Gastrocnemius medialis (tissue), 4 donors: ENCODE data around the gene OR2Z1. TPM values are rescaled to one million over a fixed set of nuclear protein-coding genes. Genes with fewer than 3 reads are reported as not detected.
"Not testable (repeated sequence)": the region's sequence is repeated elsewhere in the genome, so short reads cannot be mapped to it uniquely, and the experiment has no call there.

Source experiments
- ATAC-seq, 2 donors: fragments of 150-250 bp; one replicate each; pipeline ENCODE4 v1.9.1; 2016
- DNase-seq, 2 donors: peaks; one replicate each; pipeline ENCODE4 v3.0.0-alpha.2; 2019
- H3K27ac ChIP-seq, 4 donors: fragments of 200-600 bp; sonication (generic); 1 replicate in 1 of 4; 2 replicates in 3 of 4; pipeline ENCODE4 v1.5.1; 2016 to 2018; ENCODE audit warnings: mild to moderate bottlenecking in 2 of 4, moderate library complexity in 1 of 4
- H3K27me3 ChIP-seq, 3 donors: fragments of 200-600 bp; sonication (generic) in 2 of 3; 1 replicate in 1 of 3; 2 replicates in 2 of 3; pipeline versions ENCODE4 v1.5.1 to v1.6.0; 2016 to 2019; ENCODE audit warnings: mild to moderate bottlenecking in 1 of 3, moderate library complexity in 1 of 3
- H3K36me3 ChIP-seq, 2 donors: fragments of 200-600 bp; sonication (generic) in 1 of 2; one replicate each; pipeline ENCODE4 v1.5.1; 2017 to 2018
- H3K4me1 ChIP-seq, 2 donors: fragments of 200-600 bp; sonication (generic) in 1 of 2; one replicate each; pipeline ENCODE4 v1.5.1; 2016 to 2017; ENCODE audit warnings: mild to moderate bottlenecking in 2 of 2
- H3K4me3 ChIP-seq, 4 donors: fragments of 200-600 bp; sonication (generic) in 3 of 4; 1 replicate in 1 of 4; 2 replicates in 3 of 4; pipeline ENCODE4 v1.5.1; 2016 to 2019; ENCODE audit warnings: mild to moderate bottlenecking in 2 of 4
- H3K9me3 ChIP-seq, 3 donors: fragments of 200-600 bp; sonication (generic) in 2 of 3; 1 replicate in 1 of 3; 2 replicates in 2 of 3; pipeline ENCODE4 v1.5.1; 2016 to 2019
- POLR2A ChIP-seq, 2 donors: fragments of 450-650 bp; IDR thresholded peaks; one replicate each; pipeline ENCODE4 v1.6.1; 2017; ENCODE audit warnings: antibody characterized with exemption in 2 of 2, mild to moderate bottlenecking in 2 of 2, moderate library complexity in 2 of 2
- in situ Hi-C, 4 donors: fragments of 200-750 bp; cut with MboI; loops; one replicate each; pipeline versions ENCODE4 v1.15.0 to v1.8.0; 2017; ENCODE audit warnings: low sequenced_read_pairs in 4 of 4
- intact Hi-C: fragments of 100-400 bp; cut with DNase I; formaldehyde crosslinking; loops from one replicate; pipeline ENCODE4 v1.15.1; 2023; ENCODE audit warnings: low total_unique reads
- total RNA-seq, 4 donors: library from RNA; depleted of rRNA; stranded (reverse); fragments of >200 nt; gene quantifications; one replicate each; pipeline versions ENCODE4 v1.1.0 to v1.2.3, GENCODE V29; 2016
- TF ChIP-seq, protein P1 (sequence below), 5 experiments: fragments of 450-650 bp in 3 of 5; fragments of 200-600 bp in 2 of 5; sonication (generic) in 2 of 5; IDR thresholded peaks in 4 of 5; conservative IDR thresholded peaks in 1 of 5; 1 replicate in 4 of 5; 2 replicates in 1 of 5; pipeline ENCODE4 v1.5.1; 2016 to 2019; ENCODE audit warnings: antibody characterized with exemption in 5 of 5, mild to moderate bottlenecking in 3 of 5, moderate library complexity in 3 of 5

Gene OR2Z1
- total RNA-seq, 4 donors from 2014 or later: not detected

DNA sequence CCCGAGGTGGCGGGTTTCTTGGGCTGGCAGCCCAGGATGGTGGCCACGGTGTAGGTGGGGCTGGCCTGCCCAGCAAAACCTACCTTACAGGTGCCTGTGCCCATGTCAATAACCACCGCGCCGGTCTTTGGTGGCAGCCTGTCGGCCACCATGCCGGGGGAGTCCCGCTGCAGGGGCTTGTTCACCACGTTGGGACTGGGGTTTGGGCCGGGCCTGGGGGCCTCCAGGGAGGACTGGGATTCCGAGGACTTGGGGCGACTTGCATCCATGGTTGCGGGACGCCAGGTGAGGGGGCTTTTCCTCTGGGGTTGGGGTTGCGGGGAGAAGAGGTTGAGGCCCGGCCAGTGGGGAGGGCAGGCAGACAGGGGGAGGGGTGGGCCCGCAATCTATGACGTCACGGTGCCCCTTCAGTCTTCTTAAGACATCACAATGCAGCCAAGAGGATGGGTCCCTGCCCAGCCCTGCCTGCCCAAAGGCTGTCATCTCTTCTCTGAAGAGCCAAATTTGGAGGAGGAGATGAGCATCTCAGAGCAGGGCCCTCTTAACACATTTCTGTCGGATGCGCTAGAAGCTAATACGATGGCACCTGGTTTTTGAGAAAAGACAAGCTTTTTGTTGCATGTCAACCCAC lies 22.9 kb upstream of the OR2Z1 start, which contains the start of gene ACTL9:
TSS of gene ACTL9 (minus strand) at position 363 of the 631 bp plus-strand sequence. CDS start at position 269, 94 bp downstream.
- intact Hi-C loops: no loop called here

DNA sequence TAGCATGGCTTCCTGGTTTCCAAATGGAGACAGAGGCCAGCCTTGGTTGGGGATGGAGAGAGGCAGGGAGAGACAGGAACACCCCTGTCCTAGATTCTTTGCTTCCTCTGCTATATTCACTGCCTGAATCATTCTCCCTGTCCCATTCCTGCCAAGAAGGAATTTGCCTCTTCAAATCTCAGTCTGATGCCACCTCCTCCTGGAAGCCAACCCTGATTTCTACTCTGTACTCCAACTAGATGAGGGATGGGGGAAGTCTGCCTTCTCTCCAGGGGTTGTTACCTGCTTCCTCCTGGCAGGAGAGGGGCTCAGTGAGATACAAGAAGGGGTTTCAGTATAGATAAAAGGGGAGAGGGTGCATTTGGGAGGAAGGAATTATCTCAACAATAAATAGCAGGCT lies 21.5 kb upstream of the OR2Z1 start:
- ATAC-seq (no peak), DNase-seq (no peak)
- H3K4me3 ChIP-seq: no peak overlapping the region
- no peaks in the 10 kb centered on the region for H3K36me3 ChIP-seq
- no peaks in the 10 kb centered on the region for H3K4me1 ChIP-seq
- H3K27me3 ChIP-seq: no peaks in the 10 kb centered on the region
- H3K27ac ChIP-seq: no peak overlapping the region
- no peaks in the 10 kb centered on the region for H3K9me3 ChIP-seq
- intact Hi-C loops (no loop called here), in situ Hi-C loops (no loop called here)
- no peak for TF ChIP-seq POLR2A (IDR thresholded peaks at IDR 0.05)
- TF ChIP-seq, protein P1, sequence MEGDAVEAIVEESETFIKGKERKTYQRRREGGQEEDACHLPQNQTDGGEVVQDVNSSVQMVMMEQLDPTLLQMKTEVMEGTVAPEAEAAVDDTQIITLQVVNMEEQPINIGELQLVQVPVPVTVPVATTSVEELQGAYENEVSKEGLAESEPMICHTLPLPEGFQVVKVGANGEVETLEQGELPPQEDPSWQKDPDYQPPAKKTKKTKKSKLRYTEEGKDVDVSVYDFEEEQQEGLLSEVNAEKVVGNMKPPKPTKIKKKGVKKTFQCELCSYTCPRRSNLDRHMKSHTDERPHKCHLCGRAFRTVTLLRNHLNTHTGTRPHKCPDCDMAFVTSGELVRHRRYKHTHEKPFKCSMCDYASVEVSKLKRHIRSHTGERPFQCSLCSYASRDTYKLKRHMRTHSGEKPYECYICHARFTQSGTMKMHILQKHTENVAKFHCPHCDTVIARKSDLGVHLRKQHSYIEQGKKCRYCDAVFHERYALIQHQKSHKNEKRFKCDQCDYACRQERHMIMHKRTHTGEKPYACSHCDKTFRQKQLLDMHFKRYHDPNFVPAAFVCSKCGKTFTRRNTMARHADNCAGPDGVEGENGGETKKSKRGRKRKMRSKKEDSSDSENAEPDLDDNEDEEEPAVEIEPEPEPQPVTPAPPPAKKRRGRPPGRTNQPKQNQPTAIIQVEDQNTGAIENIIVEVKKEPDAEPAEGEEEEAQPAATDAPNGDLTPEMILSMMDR (IDR thresholded peaks at IDR 0.05 in 4 of 5, conservative IDR thresholded peaks at IDR 0.05 in 1 of 5): no peak

More for the DNA sequence above, 22.9 kb upstream of the OR2Z1 start, which contains the start of gene ACTL9:
- no peak for TF ChIP-seq POLR2A (IDR thresholded peaks at IDR 0.05)
- TF ChIP-seq, protein P1 (IDR thresholded peaks at IDR 0.05 in 4 of 5, conservative IDR thresholded peaks at IDR 0.05 in 1 of 5): no peak
- DNase-seq (no peak), ATAC-seq (no peak)
- Histone ChIP-seq H3K9me3 (no peaks in the 10 kb centered on the region), H3K36me3 (no peaks in the 10 kb centered on the region), H3K4me1 (no peaks in the 10 kb centered on the region), H3K27ac (no peak within 1 kb of the TSS), H3K27me3 (no peaks in the 10 kb centered on the region), H3K4me3 (no peak within 1 kb of the TSS)
- in situ Hi-C loops: no loop called here

DNA sequence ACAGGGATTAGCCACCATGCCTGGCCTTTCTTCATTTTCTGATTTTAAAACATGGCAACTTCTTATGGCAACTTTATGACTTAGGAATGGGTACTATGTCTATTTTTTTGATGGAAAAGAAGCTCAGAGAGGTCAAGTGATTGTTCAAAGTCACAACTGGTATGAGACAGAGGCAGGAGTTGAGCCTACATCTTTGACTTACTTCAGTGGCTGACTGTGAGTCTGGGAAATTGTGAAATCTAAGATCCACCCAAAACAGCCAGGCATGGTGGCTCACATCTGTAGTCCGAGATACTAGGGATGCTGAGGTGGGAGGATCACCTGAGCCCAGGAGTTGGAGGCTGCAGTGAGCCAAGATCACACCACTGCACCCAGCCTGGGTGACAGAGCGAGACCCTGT lies 20.5 kb upstream of the OR2Z1 start:
- Histone ChIP-seq H3K27ac (no peak overlapping the region), H3K36me3 (no peaks in the 10 kb centered on the region), H3K9me3 (no peaks in the 10 kb centered on the region), H3K4me3 (no peak overlapping the region), H3K4me1 (no peaks in the 10 kb centered on the region), H3K27me3 (no peaks in the 10 kb centered on the region)
- no peak for ATAC-seq
- in situ Hi-C loops: no loop called here
- no peak for DNase-seq
- TF ChIP-seq POLR2A (IDR thresholded peaks at IDR 0.05): no peak
- TF ChIP-seq, protein P1 (IDR thresholded peaks at IDR 0.05 in 4 of 5, conservative IDR thresholded peaks at IDR 0.05 in 1 of 5): no peak
- intact Hi-C loops: no loop called here

DNA sequence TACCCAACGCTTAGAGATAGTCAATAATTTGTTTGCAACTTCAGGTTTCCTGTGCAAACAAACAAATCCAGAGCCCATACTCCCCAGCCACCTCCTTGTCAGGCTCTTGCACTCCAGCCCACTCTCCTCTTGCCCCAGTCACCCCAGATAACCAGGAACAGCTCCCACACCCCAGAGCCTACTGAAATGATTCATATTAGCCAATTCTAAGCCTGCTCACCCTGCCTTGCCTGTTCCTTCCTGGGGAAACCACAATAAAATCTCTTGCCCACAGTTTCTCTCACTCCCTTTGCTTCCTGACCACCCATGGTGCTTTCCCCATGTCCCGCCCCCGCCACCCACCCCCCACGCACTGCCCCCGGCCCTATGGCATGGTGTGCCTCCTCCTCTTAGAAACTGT lies 19.1 kb upstream of the OR2Z1 start:
- Histone ChIP-seq H3K36me3 (no peaks in the 10 kb centered on the region), H3K4me3 (no peak overlapping the region), H3K27ac (no peak overlapping the region), H3K4me1 (no peaks in the 10 kb centered on the region), H3K9me3 (no peaks in the 10 kb centered on the region), H3K27me3 (no peaks in the 10 kb centered on the region)
- in situ Hi-C loops: no loop called here
- ATAC-seq: no peak
- intact Hi-C loops: no loop called here
- no peak for DNase-seq
- no peak for TF ChIP-seq POLR2A (IDR thresholded peaks at IDR 0.05)
- TF ChIP-seq, protein P1 (IDR thresholded peaks at IDR 0.05 in 4 of 5, conservative IDR thresholded peaks at IDR 0.05 in 1 of 5): no peak

DNA sequence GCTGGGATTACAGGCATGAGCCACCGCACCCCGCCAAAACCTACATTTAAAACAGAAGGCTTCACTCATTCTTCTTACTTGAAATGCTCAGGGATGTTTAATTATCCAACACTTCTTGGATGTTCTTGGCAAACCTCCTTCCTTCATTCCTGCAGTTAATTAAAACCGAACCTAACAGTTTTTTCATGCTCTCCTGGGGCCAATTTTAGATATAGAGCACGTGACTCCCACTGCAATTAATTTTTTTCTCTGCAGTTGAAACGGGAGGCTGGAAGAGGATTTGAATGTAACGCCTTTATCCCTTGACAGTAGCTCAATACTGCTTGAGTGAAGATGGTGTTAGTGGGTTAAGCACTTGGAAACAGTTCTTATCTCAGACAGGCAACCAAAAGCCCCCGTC lies 18.2 kb upstream of the OR2Z1 start:
- H3K4me1 ChIP-seq: no peaks in the 10 kb centered on the region
- TF ChIP-seq POLR2A (IDR thresholded peaks at IDR 0.05): no peak
- TF ChIP-seq, protein P1 (IDR thresholded peaks at IDR 0.05 in 4 of 5, conservative IDR thresholded peaks at IDR 0.05 in 1 of 5): no peak
- ATAC-seq (no peak), DNase-seq (no peak)
- in situ Hi-C loops (no loop called here), intact Hi-C loops (no loop called here)
- no peaks in the 10 kb centered on the region for H3K27me3 ChIP-seq
- H3K4me3 ChIP-seq: no peak overlapping the region
- H3K27ac ChIP-seq: no peak overlapping the region
- H3K9me3 ChIP-seq: no peaks in the 10 kb centered on the region
- no peaks in the 10 kb centered on the region for H3K36me3 ChIP-seq

DNA sequence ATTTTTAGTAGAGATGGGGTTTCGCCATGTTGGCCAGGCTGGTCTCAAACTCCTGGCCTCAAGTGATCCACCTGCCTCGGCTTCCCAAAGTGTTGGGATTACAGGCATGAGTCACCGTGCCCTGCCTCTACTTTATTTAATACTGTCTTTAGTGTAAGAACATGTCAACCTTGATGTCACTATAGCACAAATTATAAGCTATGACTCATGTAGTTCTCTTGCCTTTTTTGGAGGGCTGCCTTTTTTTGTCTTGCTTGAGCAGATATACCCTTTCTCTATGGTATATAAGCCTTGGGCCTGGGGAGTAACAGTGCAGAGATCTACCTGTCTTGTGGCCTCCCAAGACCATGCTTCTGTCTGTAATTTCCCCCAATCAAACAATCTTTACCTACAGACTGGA lies 16.1 kb upstream of the OR2Z1 start:
- H3K36me3 ChIP-seq, H3K9me3 ChIP-seq, H3K27ac ChIP-seq, in situ Hi-C loops, intact Hi-C loops, H3K4me1 ChIP-seq, H3K4me3 ChIP-seq, H3K27me3 ChIP-seq, ATAC-seq, DNase-seq: not testable (repeated sequence)
